ENCODE measurements around the gene VGF.

DNA sequence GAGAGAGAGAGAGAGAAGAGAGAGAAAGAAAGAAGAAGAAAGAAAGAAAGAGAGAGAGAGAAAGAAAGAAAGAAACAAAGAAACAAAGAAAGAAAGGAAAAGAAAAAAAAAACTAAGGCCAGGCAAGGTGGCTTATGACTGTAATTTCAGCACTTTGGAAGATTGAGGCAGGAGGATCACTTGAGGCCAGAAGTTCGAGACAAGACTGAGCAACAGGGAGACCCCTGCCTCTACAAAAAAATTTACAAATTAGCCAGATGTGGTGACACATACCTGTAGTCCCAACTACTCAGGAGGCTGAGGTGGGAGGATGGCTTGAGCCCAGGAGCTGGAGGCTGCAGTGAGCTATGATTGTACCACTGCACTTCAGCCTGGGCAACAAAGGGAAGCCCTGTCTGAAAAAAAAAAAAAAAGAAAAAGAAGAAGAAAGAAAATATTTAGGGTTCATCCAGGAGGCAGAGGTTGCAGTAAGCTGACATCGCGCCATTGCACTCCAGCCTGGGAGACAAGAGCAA lies 35.7 kb downstream of the VGF start:
- TF ChIP-seq EZH2 (IDR thresholded peaks at IDR 0.05; ENCODE audit: borderline replicate concordance, low read length): no peak
- TF ChIP-seq, protein P1, sequence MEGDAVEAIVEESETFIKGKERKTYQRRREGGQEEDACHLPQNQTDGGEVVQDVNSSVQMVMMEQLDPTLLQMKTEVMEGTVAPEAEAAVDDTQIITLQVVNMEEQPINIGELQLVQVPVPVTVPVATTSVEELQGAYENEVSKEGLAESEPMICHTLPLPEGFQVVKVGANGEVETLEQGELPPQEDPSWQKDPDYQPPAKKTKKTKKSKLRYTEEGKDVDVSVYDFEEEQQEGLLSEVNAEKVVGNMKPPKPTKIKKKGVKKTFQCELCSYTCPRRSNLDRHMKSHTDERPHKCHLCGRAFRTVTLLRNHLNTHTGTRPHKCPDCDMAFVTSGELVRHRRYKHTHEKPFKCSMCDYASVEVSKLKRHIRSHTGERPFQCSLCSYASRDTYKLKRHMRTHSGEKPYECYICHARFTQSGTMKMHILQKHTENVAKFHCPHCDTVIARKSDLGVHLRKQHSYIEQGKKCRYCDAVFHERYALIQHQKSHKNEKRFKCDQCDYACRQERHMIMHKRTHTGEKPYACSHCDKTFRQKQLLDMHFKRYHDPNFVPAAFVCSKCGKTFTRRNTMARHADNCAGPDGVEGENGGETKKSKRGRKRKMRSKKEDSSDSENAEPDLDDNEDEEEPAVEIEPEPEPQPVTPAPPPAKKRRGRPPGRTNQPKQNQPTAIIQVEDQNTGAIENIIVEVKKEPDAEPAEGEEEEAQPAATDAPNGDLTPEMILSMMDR (conservative IDR thresholded peaks at IDR 0.05 in 1 of 2, IDR thresholded peaks at IDR 0.05 in 1 of 2; ENCODE audit: extremely low read depth in 1 of 2, insufficient read depth in 1 of 2, low read depth in 1 of 2, low read length in 2 of 2): no peak
